ENCODE data around the gene A2ML1.
"Not testable (repeated sequence)": the region's sequence is repeated elsewhere in the genome, so short reads cannot be mapped to it uniquely, and the experiment has no call there.

Gene A2ML1

GRCh38 chr12:8916154-8916553, 93.7 kb downstream of the A2ML1 start:
- no peak overlapping the region for H3K27ac ChIP-seq (ENCODE audit: poor library complexity, severe bottlenecking)
- H3K4me3 ChIP-seq (ENCODE audit: severe bottlenecking): no peak overlapping the region
- no peaks in the 10 kb centered on the region for H3K27me3 ChIP-seq (ENCODE audit: insufficient read depth, poor library complexity, severe bottlenecking)
- no peak for TF ChIP-seq CTCF (IDR thresholded peaks at IDR 0.05; ENCODE audit: poor library complexity, severe bottlenecking)
- ATAC-seq (ENCODE audit: low read depth): no peak
- no peaks in the 10 kb centered on the region for H3K9me3 ChIP-seq (ENCODE audit: severe bottlenecking)
- DNase-seq (ENCODE audit: low spot score): no peak
- H3K36me3 ChIP-seq (ENCODE audit: low read depth): no peaks in the 10 kb centered on the region
- no peaks in the 10 kb centered on the region for H3K4me1 ChIP-seq (ENCODE audit: insufficient read depth, poor library complexity, severe bottlenecking)

- Histone ChIP-seq H3K9me3 (ENCODE audit: severe bottlenecking) (no peaks in the 10 kb centered on the region), H3K4me3 (ENCODE audit: severe bottlenecking) (no peak overlapping the region), H3K4me1 (ENCODE audit: insufficient read depth, poor library complexity, severe bottlenecking) (no peaks in the 10 kb centered on the region), H3K36me3 (ENCODE audit: low read depth) (no peaks in the 10 kb centered on the region), H3K27me3 (ENCODE audit: insufficient read depth, poor library complexity, severe bottlenecking) (no peaks in the 10 kb centered on the region), H3K27ac (ENCODE audit: poor library complexity, severe bottlenecking) (no peak overlapping the region)
- ATAC-seq (ENCODE audit: low read depth) (no peak), DNase-seq (ENCODE audit: low spot score) (no peak)
- TF ChIP-seq CTCF (IDR thresholded peaks at IDR 0.05; ENCODE audit: poor library complexity, severe bottlenecking): no peak
These were observed 94.6 kb downstream of the A2ML1 start for GRCh38 chr12:8917031-8917430.

GRCh38 chr12:8917751-8918150, 95.3 kb downstream of the A2ML1 start:
- DNase-seq (ENCODE audit: low spot score) (no peak), ATAC-seq (ENCODE audit: low read depth) (no peak)
- no peak for TF ChIP-seq CTCF (IDR thresholded peaks at IDR 0.05; ENCODE audit: poor library complexity, severe bottlenecking)
- Histone ChIP-seq H3K4me3 (ENCODE audit: severe bottlenecking) (no peak overlapping the region), H3K27me3 (ENCODE audit: insufficient read depth, poor library complexity, severe bottlenecking) (no peaks in the 10 kb centered on the region), H3K9me3 (ENCODE audit: severe bottlenecking) (no peaks in the 10 kb centered on the region), H3K4me1 (ENCODE audit: insufficient read depth, poor library complexity, severe bottlenecking) (no peaks in the 10 kb centered on the region), H3K27ac (ENCODE audit: poor library complexity, severe bottlenecking) (no peak overlapping the region), H3K36me3 (ENCODE audit: low read depth) (no peaks in the 10 kb centered on the region)

GRCh38 chr12:8919643-8920042, 97.2 kb downstream of the A2ML1 start:
- not testable (repeated sequence) for ATAC-seq (ENCODE audit: low read depth); H3K4me1 ChIP-seq (ENCODE audit: insufficient read depth, poor library complexity, severe bottlenecking); H3K36me3 ChIP-seq (ENCODE audit: low read depth); H3K9me3 ChIP-seq (ENCODE audit: severe bottlenecking); H3K27me3 ChIP-seq (ENCODE audit: insufficient read depth, poor library complexity, severe bottlenecking); H3K4me3 ChIP-seq (ENCODE audit: severe bottlenecking); H3K27ac ChIP-seq (ENCODE audit: poor library complexity, severe bottlenecking); DNase-seq (ENCODE audit: low spot score)

GRCh38 chr12:8922544-8922943, 100.1 kb downstream of the A2ML1 start:
- ATAC-seq (ENCODE audit: low read depth) (no peak), DNase-seq (ENCODE audit: low spot score) (no peak)
- no peaks in the 10 kb centered on the region for H3K4me1 ChIP-seq (ENCODE audit: insufficient read depth, poor library complexity, severe bottlenecking)
- no peak overlapping the region for H3K27ac ChIP-seq (ENCODE audit: poor library complexity, severe bottlenecking)
- no peak overlapping the region for H3K4me3 ChIP-seq (ENCODE audit: severe bottlenecking)
- no peaks in the 10 kb centered on the region for H3K27me3 ChIP-seq (ENCODE audit: insufficient read depth, poor library complexity, severe bottlenecking)
- no peak for TF ChIP-seq CTCF (IDR thresholded peaks at IDR 0.05; ENCODE audit: poor library complexity, severe bottlenecking)
- H3K36me3 ChIP-seq (ENCODE audit: low read depth): no peaks in the 10 kb centered on the region
- H3K9me3 ChIP-seq (ENCODE audit: severe bottlenecking): no peaks in the 10 kb centered on the region
